ENCODE measurements around the gene ATP10D. TPM values are rescaled to one million over a fixed set of nuclear protein-coding genes. Genes with fewer than 3 reads are reported as not detected.
A peak's percentile ranks its signal among the peaks of the same experiment; 100 is the strongest.

ATP10D gene
- total and polyA plus RNA-seq, 9 of the 15 experiments (the other 6 are each of a cell fraction or from before 2014, with no cell fraction given), result 0.10 to 0.36 (median 0.19) TPM; not detected in 1

DNA sequence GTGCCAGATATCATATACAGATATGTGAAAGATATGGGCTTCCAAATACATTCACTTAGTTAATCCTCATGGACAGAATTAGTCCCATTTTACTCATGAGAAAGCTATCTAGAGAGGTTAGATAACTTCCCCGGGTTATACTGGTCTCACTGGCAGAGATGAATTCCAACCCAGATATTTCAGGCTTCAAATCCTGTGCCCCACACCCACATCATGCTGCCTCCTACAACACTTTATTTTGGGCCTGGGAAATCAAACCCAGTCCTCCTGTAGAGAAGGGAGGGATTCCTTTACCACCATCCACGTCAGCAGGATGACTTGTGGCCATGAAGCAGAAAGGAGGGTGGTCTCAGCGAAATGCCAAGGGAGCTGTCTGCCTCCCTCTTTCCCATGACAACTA, 113.8 kb downstream of the ATP10D start (continued):
- TF ChIP-seq, protein P1, sequence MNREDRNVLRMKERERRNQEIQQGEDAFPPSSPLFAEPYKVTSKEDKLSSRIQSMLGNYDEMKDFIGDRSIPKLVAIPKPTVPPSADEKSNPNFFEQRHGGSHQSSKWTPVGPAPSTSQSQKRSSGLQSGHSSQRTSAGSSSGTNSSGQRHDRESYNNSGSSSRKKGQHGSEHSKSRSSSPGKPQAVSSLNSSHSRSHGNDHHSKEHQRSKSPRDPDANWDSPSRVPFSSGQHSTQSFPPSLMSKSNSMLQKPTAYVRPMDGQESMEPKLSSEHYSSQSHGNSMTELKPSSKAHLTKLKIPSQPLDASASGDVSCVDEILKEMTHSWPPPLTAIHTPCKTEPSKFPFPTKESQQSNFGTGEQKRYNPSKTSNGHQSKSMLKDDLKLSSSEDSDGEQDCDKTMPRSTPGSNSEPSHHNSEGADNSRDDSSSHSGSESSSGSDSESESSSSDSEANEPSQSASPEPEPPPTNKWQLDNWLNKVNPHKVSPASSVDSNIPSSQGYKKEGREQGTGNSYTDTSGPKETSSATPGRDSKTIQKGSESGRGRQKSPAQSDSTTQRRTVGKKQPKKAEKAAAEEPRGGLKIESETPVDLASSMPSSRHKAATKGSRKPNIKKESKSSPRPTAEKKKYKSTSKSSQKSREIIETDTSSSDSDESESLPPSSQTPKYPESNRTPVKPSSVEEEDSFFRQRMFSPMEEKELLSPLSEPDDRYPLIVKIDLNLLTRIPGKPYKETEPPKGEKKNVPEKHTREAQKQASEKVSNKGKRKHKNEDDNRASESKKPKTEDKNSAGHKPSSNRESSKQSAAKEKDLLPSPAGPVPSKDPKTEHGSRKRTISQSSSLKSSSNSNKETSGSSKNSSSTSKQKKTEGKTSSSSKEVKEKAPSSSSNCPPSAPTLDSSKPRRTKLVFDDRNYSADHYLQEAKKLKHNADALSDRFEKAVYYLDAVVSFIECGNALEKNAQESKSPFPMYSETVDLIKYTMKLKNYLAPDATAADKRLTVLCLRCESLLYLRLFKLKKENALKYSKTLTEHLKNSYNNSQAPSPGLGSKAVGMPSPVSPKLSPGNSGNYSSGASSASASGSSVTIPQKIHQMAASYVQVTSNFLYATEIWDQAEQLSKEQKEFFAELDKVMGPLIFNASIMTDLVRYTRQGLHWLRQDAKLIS (CRISPR knock-in tag; IDR thresholded peaks at IDR 0.05), result no peak

DNA sequence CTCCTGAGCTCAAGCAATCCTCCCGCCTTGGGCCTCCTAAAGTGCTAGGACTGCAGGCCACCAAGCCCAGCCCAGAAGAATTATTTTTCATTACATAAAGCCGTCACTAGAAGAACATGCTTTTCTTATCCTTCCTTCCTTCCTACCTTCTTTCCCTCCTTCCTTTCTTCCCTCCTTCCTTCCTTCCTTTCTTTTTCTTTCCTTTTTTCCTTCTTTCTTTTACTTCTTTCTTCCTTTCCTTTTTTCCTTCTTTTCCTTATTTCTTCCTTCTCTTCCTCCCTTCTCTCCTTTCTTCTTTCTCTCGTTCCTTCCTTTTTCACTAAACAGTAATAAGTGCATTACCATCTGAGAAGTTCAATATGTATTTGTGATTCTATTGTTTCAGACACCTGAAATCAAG, 121.4 kb downstream of the ATP10D start:
- no peaks in the 10 kb centered on the region for H4K20me1 ChIP-seq (replicated peaks; ENCODE audit: control insufficient read depth, insufficient read depth, low read length)
- CTCF ChIA-PET (ENCODE audit: low intra/inter-chr PET ratio), result no interaction called here
- no peak overlapping the region for H3K4me3 ChIP-seq
- H3K9me1 ChIP-seq (ENCODE audit: control insufficient read depth, insufficient read depth, low read length), result no peaks in the 10 kb centered on the region
- H3K27me3 ChIP-seq (ENCODE audit: control insufficient read depth in 2 of 2, insufficient read depth in 2 of 2, low read length in 2 of 2), result no peaks in the 10 kb centered on the region
- no peaks in the 10 kb centered on the region for H3K4me1 ChIP-seq (replicated peaks in 1 of 2; ENCODE audit: control insufficient read depth in 2 of 2, insufficient read depth in 2 of 2, low read length in 2 of 2)
- no peaks in the 10 kb centered on the region for H3K9me3 ChIP-seq (replicated peaks; ENCODE audit: control insufficient read depth, insufficient read depth, low read depth, low read length)
- POLR2A ChIA-PET, result interaction anchor here (0.6 kb wide), 1 partner anchor 13 kb away, joined by 3 read pairs; no protein-coding TSS in a partner anchor
- BruUV-seq (replicated peaks), result no TSS peak
- ATAC-seq, result no peak
- H3K36me3 ChIP-seq (ENCODE audit: control insufficient read depth, insufficient read depth, low read length), result no peaks in the 10 kb centered on the region
- FAIRE-seq, result no peak
- no peak overlapping the region for H3K27ac ChIP-seq (ENCODE audit: extremely low read depth, low read depth, low read length)
- H3K9ac ChIP-seq (ENCODE audit: insufficient read depth in 1 of 2, low read depth in 2 of 2, low read length in 2 of 2), result no peak overlapping the region
- intact Hi-C loops (cut with micrococcal nuclease) (no loop called here), in situ Hi-C loops (cut with MboI) (no loop called here)
- H3K79me2 ChIP-seq (ENCODE audit: control insufficient read depth, insufficient read depth, low read length), result no peaks in the 10 kb centered on the region
- no peak overlapping the region for H2AFZ ChIP-seq (ENCODE audit: low read depth, low read length)
- no peak for DNase-seq (ENCODE audit: extremely low read depth in 1 of 4, low spot score in 3 of 4)
- WGBS (ENCODE audit: insufficient coverage, low coverage, missing lambda C conversion rate), result 0% methylated on average over 3 of the region's 3 CpGs
- TF ChIP-seq, protein P2, sequence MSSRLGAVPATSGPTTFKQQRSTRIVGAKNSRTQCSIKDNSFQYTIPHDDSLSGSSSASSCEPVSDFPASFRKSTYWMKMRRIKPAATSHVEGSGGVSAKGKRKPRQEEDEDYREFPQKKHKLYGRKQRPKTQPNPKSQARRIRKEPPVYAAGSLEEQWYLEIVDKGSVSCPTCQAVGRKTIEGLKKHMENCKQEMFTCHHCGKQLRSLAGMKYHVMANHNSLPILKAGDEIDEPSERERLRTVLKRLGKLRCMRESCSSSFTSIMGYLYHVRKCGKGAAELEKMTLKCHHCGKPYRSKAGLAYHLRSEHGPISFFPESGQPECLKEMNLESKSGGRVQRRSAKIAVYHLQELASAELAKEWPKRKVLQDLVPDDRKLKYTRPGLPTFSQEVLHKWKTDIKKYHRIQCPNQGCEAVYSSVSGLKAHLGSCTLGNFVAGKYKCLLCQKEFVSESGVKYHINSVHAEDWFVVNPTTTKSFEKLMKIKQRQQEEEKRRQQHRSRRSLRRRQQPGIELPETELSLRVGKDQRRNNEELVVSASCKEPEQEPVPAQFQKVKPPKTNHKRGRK (tag; IDR thresholded peaks at IDR 0.05), result peak; percentile 74
- TF ChIP-seq ZBED1 (IDR thresholded peaks at IDR 0.05), result no peak
- TF ChIP-seq EWSR1 (IDR thresholded peaks at IDR 0.05; ENCODE audit: borderline replicate concordance, low read depth, partially characterized antibody), result no peak
- TF ChIP-seq WHSC1 (IDR thresholded peaks at IDR 0.05; ENCODE audit: low read length), result no peak
- no peak overlapping the region for H3K4me2 ChIP-seq (ENCODE audit: insufficient read depth, low read length)
